HepG2 (cell line): ENCODE measurements around the gene TMEM183A. TPM values are rescaled to one million over a fixed set of nuclear protein-coding genes. Genes with fewer than 3 reads are reported as not detected.

Experiments
- ATAC-seq: fragments of 200-7000 bp; cut with Tn5 transposase; 3 replicates; pipeline ENCODE4 v1.9.1; 2020; ENCODE audit warnings: mild to moderate bottlenecking, moderate library complexity
- BruUV-seq: library from RNA; stranded (reverse); fragments of 400-500 nt; replicated peaks from 2 replicates; lab custom pipeline; 2021; lab: Mats Ljungman, UMichigan
- CTCF ChIA-PET: fragments of 300-600 bp; formaldehyde crosslinking; extraction: SDS; loops from one replicate; lab custom pipeline; 2021; ENCODE audit warnings: low total read pairs, inconsistent platforms, low intra/inter-chr PET ratio; lab: Yijun Ruan, JAX
- POLR2A ChIA-PET: fragments of 350-600 bp; sonication (Branson Sonifier 250); formaldehyde crosslinking; loops from one replicate; lab custom pipeline; 2020; ENCODE audit warnings: antibody characterized with exemption, inconsistent platforms; lab: Yijun Ruan, JAX
- DNase-seq: peaks from one replicate; pipeline ENCODE4 v3.0.0-alpha.2; 2015; ENCODE audit warnings: low spot score
- FAIRE-seq: peaks from 3 replicates; lab custom pipeline; 2011; peaks lifted over from hg19 to GRCh38; lab: Jason Lieb, UNC
- H2AFZ ChIP-seq: one replicate; pipeline ENCODE4 v1.6.1; 2011; ENCODE audit warnings: low read length, inconsistent platforms
- H3K27ac ChIP-seq: fragments of 300-600 bp; 3 replicates; pipeline ENCODE4 v1.8.0; 2011; ENCODE audit warnings: mixed run types, mild to moderate bottlenecking, mixed read lengths, low read length, inconsistent platforms; ENCODE audit not compliant: insufficient read depth; ENCODE audit errors: extremely low read length
- H3K27me3 ChIP-seq, 2 experiments: fragments of 200-600 bp in 1 of 2; 2 replicates in 1 of 2; 3 replicates in 1 of 2; pipeline versions ENCODE4 v1.6.0 to v1.8.0; 2011; ENCODE audit warnings: low read length in 2 of 2, mild to moderate bottlenecking in 2 of 2, moderate library complexity in 2 of 2, inconsistent platforms in 1 of 2; ENCODE audit not compliant: insufficient read depth in 2 of 2, control insufficient read depth in 1 of 2
- H3K36me3 ChIP-seq, 2 experiments: fragments of 200-600 bp in 1 of 2; replicated peaks in 1 of 2; 2 replicates in 1 of 2; 3 replicates in 1 of 2; pipeline versions ENCODE4 v1.5.1 to v1.8.0; 2011; ENCODE audit warnings: low read length in 2 of 2, inconsistent platforms in 1 of 2; ENCODE audit not compliant: insufficient read depth in 2 of 2, control insufficient read depth in 1 of 2
- H3K4me1 ChIP-seq: 2 replicates; pipeline ENCODE4 v1.5.1; 2012; ENCODE audit warnings: low read length, inconsistent platforms; ENCODE audit not compliant: insufficient read depth
- H3K4me2 ChIP-seq: 2 replicates; pipeline ENCODE4 v1.6.0; 2011; ENCODE audit warnings: low read depth, low read length, inconsistent platforms
- H3K4me3 ChIP-seq, 3 experiments: fragments of 200-600 bp in 1 of 3; sonication (generic), shearing (Covaris generic) in 1 of 3; replicated peaks in 1 of 3; 2 replicates each; pipeline ENCODE4 v1.5.1; 2011 to 2016; ENCODE audit warnings: low read length in 3 of 3, inconsistent platforms in 2 of 3, low read depth in 2 of 3, mild to moderate bottlenecking in 2 of 3, control low read depth in 1 of 3, mixed read lengths in 1 of 3; ENCODE audit not compliant: insufficient read depth in 1 of 3
- H3K79me2 ChIP-seq: one replicate; pipeline ENCODE4 v1.6.1; 2011; ENCODE audit warnings: low read length, inconsistent platforms; ENCODE audit not compliant: insufficient read depth
- H3K9ac ChIP-seq: 2 replicates; pipeline ENCODE4 v1.6.0; 2011; ENCODE audit warnings: mild to moderate bottlenecking, low read depth, low read length, inconsistent platforms; ENCODE audit not compliant: insufficient read depth
- H3K9me3 ChIP-seq: 2 replicates; pipeline ENCODE4 v1.5.1; 2012; ENCODE audit warnings: mild to moderate bottlenecking, low read length
- H4K20me1 ChIP-seq: 2 replicates; pipeline ENCODE4 v1.6.0; 2011; ENCODE audit warnings: inconsistent platforms, mild to moderate bottlenecking, low read length, moderate library complexity; ENCODE audit not compliant: insufficient read depth
- ARNTL ChIP-seq: sonication (generic); formaldehyde crosslinking; IDR thresholded peaks from 2 replicates; pipeline ENCODE4 v1.4.0; 2020; ENCODE audit warnings: mild to moderate bottlenecking, missing genetic modification reagents
- FOSL2 ChIP-seq: sonication (generic); formaldehyde crosslinking; IDR thresholded peaks from 2 replicates; pipeline ENCODE4 v1.4.0; 2020; ENCODE audit warnings: missing genetic modification reagents
- MAFK ChIP-seq, 2 experiments: IDR thresholded peaks in 1 of 2; conservative IDR thresholded peaks in 1 of 2; 2 replicates each; pipeline ENCODE4 v1.6.1; 2011; ENCODE audit warnings: improper control_type of control experiment in 2 of 2, low read length in 2 of 2
- MXI1 ChIP-seq: IDR thresholded peaks from 3 replicates; pipeline ENCODE4 v1.6.1; 2012; ENCODE audit warnings: low read depth, low read length, inconsistent platforms, borderline replicate concordance
- NR1H2 ChIP-seq: sonication (generic); formaldehyde crosslinking; IDR thresholded peaks from 2 replicates; pipeline ENCODE4 v1.8.1; 2022; ENCODE audit warnings: low read depth, missing genetic modification reagents, borderline replicate concordance
- STAG1 ChIP-seq: sonication (generic); formaldehyde crosslinking; IDR thresholded peaks from 2 replicates; pipeline ENCODE4 v1.4.0; 2020; ENCODE audit warnings: missing genetic modification reagents
- THAP11 ChIP-seq: IDR thresholded peaks from 2 replicates; pipeline ENCODE4 v1.6.1; 2016; ENCODE audit warnings: missing biosample characterization, missing genetic modification reagents
- XRCC5 ChIP-seq: fragments of 200-400 bp; formaldehyde crosslinking; optimal IDR thresholded peaks from 2 replicates; pipeline ENCODE3; 2017; ENCODE audit warnings: mild to moderate bottlenecking, low read length
- ZFP36 ChIP-seq: fragments of 150-350 bp; IDR thresholded peaks from 2 replicates; pipeline ENCODE4 v1.6.1; 2018; ENCODE audit warnings: borderline replicate concordance, low read length, low read depth; ENCODE audit not compliant: partially characterized antibody
- ZNF326 ChIP-seq: sonication (generic); formaldehyde crosslinking; IDR thresholded peaks from 2 replicates; pipeline ENCODE4 v1.4.0; 2020; ENCODE audit warnings: missing genetic modification reagents, borderline replicate concordance
- ZNF331 ChIP-seq: sonication (generic); formaldehyde crosslinking; IDR thresholded peaks from 2 replicates; pipeline ENCODE4 v1.4.0; 2020; ENCODE audit warnings: missing genetic modification reagents
- ZNF484 ChIP-seq: sonication (generic); formaldehyde crosslinking; IDR thresholded peaks from 2 replicates; pipeline ENCODE4 v1.5.1; 2020; ENCODE audit warnings: mild to moderate bottlenecking, low read depth, missing genetic modification reagents, borderline replicate concordance
- ZNF597 ChIP-seq: sonication (generic); formaldehyde crosslinking; IDR thresholded peaks from 2 replicates; pipeline ENCODE4 v1.5.0; 2020; ENCODE audit warnings: missing genetic modification reagents
- ZNF616 ChIP-seq: sonication (generic); formaldehyde crosslinking; IDR thresholded peaks from 2 replicates; pipeline ENCODE4 v1.5.0; 2020; ENCODE audit warnings: low read depth, mild to moderate bottlenecking, missing genetic modification reagents
- ZNF644 ChIP-seq: IDR thresholded peaks from 2 replicates; pipeline ENCODE4 v1.6.1; 2016; ENCODE audit warnings: low read depth
- ZNF740 ChIP-seq: sonication (generic); formaldehyde crosslinking; IDR thresholded peaks from 2 replicates; pipeline ENCODE4 v1.4.0; 2020; ENCODE audit warnings: missing genetic modification reagents
- ZNF749 ChIP-seq: sonication (generic); formaldehyde crosslinking; IDR thresholded peaks from 2 replicates; pipeline ENCODE4 v1.8.0; 2022; ENCODE audit warnings: mild to moderate bottlenecking, missing genetic modification reagents, moderate library complexity, borderline replicate concordance
- WGBS: methylation state at CpG from one replicate; pipeline ENCODE4 v1.1.6; 2017; ENCODE audit warnings: low lambda C conversion rate; 5-methylcytosine and 5-hydroxymethylcytosine counted together
- in situ Hi-C: cut with HindIII; loops from 2 replicates; pipeline ENCODE4 v1.10.0; 2017; ENCODE audit warnings: low pct_unique_long_range_greater_than_20kb; ENCODE audit not compliant: extremely low pct_ligation_motif_present
- intact Hi-C: fragments of 100-400 bp; cut with micrococcal nuclease; formaldehyde crosslinking; loops from one replicate; pipeline ENCODE4 v1.10.0; 2022; ENCODE audit not compliant: unreplicated experiment
- polyA plus RNA-seq, 8 experiments: library from polyadenylated mRNA; depleted of rRNA in 3 of 8; stranded (reverse) in 7 of 8; unstranded in 1 of 8; fragments of >200 nt; fragmentation: Illumina TruSeq in 4 of 8; extraction: Trizol in 4 of 8; gene quantifications; 2 replicates each; pipeline versions ENCODE4 v1.2.1 to v1.2.3, GENCODE V29; 2011 to 2016; ENCODE audit warnings: low read depth in 4 of 8, missing spikeins in 1 of 8, mixed read lengths in 1 of 8; ENCODE audit not compliant: insufficient read depth in 1 of 8
- total RNA-seq, 5 experiments: library from RNA; depleted of rRNA; stranded (reverse); fragments of >200 nt; fragmentation: Illumina TruSeq; extraction: Trizol; gene quantifications; 2 replicates each; pipeline ENCODE4 v1.2.3, GENCODE V29; 2016; ENCODE audit warnings: low read depth in 1 of 5
- TF ChIP-seq, protein P1 (sequence below): sonication (generic); formaldehyde crosslinking; IDR thresholded peaks from 2 replicates; pipeline ENCODE4 v1.5.1; 2020; ENCODE audit warnings: mild to moderate bottlenecking, moderate library complexity, missing genetic modification reagents
- TF ChIP-seq, protein P2 (sequence below), 2 experiments: sonication (generic) in 1 of 2; formaldehyde crosslinking in 1 of 2; IDR thresholded peaks; 2 replicates each; pipeline versions ENCODE4 v1.4.0 to v1.6.1; 2018 to 2020; ENCODE audit warnings: missing genetic modification reagents in 2 of 2, borderline replicate concordance in 1 of 2, low read depth in 1 of 2, mild to moderate bottlenecking in 1 of 2, missing biosample characterization in 1 of 2

The TMEM183A gene
- total and polyA plus RNA-seq, 2 of the 13 experiments (the other 11 are each of a cell fraction or from before 2014, with no cell fraction given): 59.7 to 82.0 TPM

GRCh38 chr1:202968895-202969295 lies 38.3 kb upstream of the TMEM183A start:
- 0% methylated on average over 5 of the region's 5 CpGs for WGBS
- peak; percentile 96 for FAIRE-seq
- Histone ChIP-seq H3K27me3 (0 out of 5 replicates have a peak, but pooled peaks cover 0 to 6% of the 10 kb centered on the region in 2 experiments), H3K36me3 (0 out of 5 replicates have a peak, but pooled peaks cover 0 to 1% of the 10 kb centered on the region in 2 experiments), H3K79me2 (no peaks in the 10 kb centered on the region), H2AFZ (peak overlapping the region; percentile 87), H3K4me2 (peak overlapping the region; percentile 96), H4K20me1 (no peaks in the 10 kb centered on the region), H3K9ac (peak overlapping the region; percentile 57), H3K9me3 (no peaks in the 10 kb centered on the region), H3K27ac (no peak overlapping the region), H3K4me1 (peaks cover 25% of the 10 kb centered on the region), H3K4me3 (peak overlapping the region; percentile 4 to 78 (median 65); a peak in 3 of 6 replicates)
- ChIA-PET POLR2A (interaction anchor here (1.6 to 1.9 kb wide), 3 partner anchors 38 to 107 kb away, joined by 4 to 11 read pairs (median 4); partner anchors contain the start of genes KLHL12 and TMEM183A), CTCF (interaction anchor here (1.4 kb wide), 1 partner anchor 42 kb away, joined by 7 read pairs; the partner anchor contains the start of gene KLHL12)
- peak; percentile 89 for ATAC-seq
- DNase-seq: peak; percentile 78
- in situ Hi-C loops: no loop called here
- intact Hi-C loops: loop anchor here (2.0 kb wide), 1 partner anchor 42 kb away; the partner anchor contains the start of gene KLHL12
- no TSS peak for BruUV-seq
- 0 out of 2 replicates have a peak, but pooled peaks have one; percentile 22 for TF ChIP-seq THAP11 (CRISPR knock-in tag)
- TF ChIP-seq, protein P1, sequence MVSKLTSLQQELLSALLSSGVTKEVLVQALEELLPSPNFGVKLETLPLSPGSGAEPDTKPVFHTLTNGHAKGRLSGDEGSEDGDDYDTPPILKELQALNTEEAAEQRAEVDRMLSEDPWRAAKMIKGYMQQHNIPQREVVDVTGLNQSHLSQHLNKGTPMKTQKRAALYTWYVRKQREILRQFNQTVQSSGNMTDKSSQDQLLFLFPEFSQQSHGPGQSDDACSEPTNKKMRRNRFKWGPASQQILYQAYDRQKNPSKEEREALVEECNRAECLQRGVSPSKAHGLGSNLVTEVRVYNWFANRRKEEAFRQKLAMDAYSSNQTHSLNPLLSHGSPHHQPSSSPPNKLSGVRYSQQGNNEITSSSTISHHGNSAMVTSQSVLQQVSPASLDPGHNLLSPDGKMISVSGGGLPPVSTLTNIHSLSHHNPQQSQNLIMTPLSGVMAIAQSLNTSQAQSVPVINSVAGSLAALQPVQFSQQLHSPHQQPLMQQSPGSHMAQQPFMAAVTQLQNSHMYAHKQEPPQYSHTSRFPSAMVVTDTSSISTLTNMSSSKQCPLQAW: peak; percentile 40; the same call in 1 of the 2 replicates
- TF ChIP-seq MAFK (conservative IDR thresholded peaks at IDR 0.05 in 1 of 2, IDR thresholded peaks at IDR 0.05 in 1 of 2; ENCODE audit: low read length in 2 of 2): no peak
- TF ChIP-seq, protein P2, sequence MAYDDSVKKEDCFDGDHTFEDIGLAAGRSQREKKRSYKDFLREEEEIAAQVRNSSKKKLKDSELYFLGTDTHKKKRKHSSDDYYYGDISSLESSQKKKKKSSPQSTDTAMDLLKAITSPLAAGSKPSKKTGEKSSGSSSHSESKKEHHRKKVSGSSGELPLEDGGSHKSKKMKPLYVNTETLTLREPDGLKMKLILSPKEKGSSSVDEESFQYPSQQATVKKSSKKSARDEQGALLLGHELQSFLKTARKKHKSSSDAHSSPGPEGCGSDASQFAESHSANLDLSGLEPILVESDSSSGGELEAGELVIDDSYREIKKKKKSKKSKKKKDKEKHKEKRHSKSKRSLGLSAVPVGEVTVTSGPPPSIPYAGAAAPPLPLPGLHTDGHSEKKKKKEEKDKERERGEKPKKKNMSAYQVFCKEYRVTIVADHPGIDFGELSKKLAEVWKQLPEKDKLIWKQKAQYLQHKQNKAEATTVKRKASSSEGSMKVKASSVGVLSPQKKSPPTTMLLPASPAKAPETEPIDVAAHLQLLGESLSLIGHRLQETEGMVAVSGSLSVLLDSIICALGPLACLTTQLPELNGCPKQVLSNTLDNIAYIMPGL (CRISPR knock-in tag; IDR thresholded peaks at IDR 0.05; ENCODE audit: borderline replicate concordance in 1 of 2, low read depth in 1 of 2): peak; percentile 51 to 66; a peak in 2 of 4 replicates
- peak; percentile 64 for TF ChIP-seq ZNF644 (CRISPR knock-in tag)
- TF ChIP-seq ZNF597: no peak
- TF ChIP-seq FOSL2: no peak
- peak; percentile 38; the same call in 1 of the 2 replicates for TF ChIP-seq ZNF331 (CRISPR knock-in tag)
- TF ChIP-seq ZFP36: no peak
- TF ChIP-seq ZNF484: no peak
- TF ChIP-seq ZNF326 (CRISPR knock-in tag): no peak
- no peak for TF ChIP-seq ARNTL
- no peak for TF ChIP-seq NR1H2
- TF ChIP-seq ZNF740 (CRISPR knock-in tag): peak; percentile 64; the same call in 1 of the 2 replicates
- peak; percentile 72 for TF ChIP-seq XRCC5
- TF ChIP-seq ZNF749 (CRISPR knock-in tag): no peak
- 0 out of 2 replicates have a peak, but pooled peaks have one; percentile 33 for TF ChIP-seq ZNF616
- peak; percentile 17; the same call in 1 of the 3 replicates for TF ChIP-seq MXI1
- TF ChIP-seq STAG1 (CRISPR knock-in tag): peak; percentile 59
